Lower lobe of right lung (tissue), 2 donors: Measurements from ENCODE around the gene TNIP2. TPM values are rescaled to one million over a fixed set of nuclear protein-coding genes. Genes with fewer than 3 reads are reported as not detected.
A peak's percentile ranks its signal among the peaks of the same experiment; 100 is the strongest.

Source experiments
- ATAC-seq, 2 donors: fragments of 200-7000 bp; cut with Tn5 transposase; one replicate each; pipeline ENCODE4 v1.9.1; 2020 to 2022; ENCODE audit warnings: mild to moderate bottlenecking in 2 of 2, moderate library complexity in 2 of 2
- DNase-seq: peaks from one replicate; pipeline ENCODE4 v3.0.0-alpha.2; 2020
- H3K27ac ChIP-seq: fragments of 200-600 bp; one replicate; pipeline ENCODE4 v1.8.0; 2022
- H3K27me3 ChIP-seq: fragments of 200-600 bp; one replicate; pipeline ENCODE4 v1.8.0; 2022; ENCODE audit warnings: low read depth
- H3K36me3 ChIP-seq: fragments of 200-600 bp; one replicate; pipeline ENCODE4 v1.8.0; 2022; ENCODE audit warnings: mild to moderate bottlenecking
- H3K4me1 ChIP-seq: fragments of 200-600 bp; one replicate; pipeline ENCODE4 v1.8.0; 2022
- H3K4me3 ChIP-seq: fragments of 200-600 bp; one replicate; pipeline ENCODE4 v1.8.0; 2022; ENCODE audit warnings: mild to moderate bottlenecking
- H3K9me3 ChIP-seq: fragments of 200-600 bp; one replicate; pipeline ENCODE4 v1.8.0; 2022
- intact Hi-C: fragments of 100-400 bp; cut with DNase I; formaldehyde crosslinking; loops from one replicate; pipeline ENCODE4 v1.11.0; 2022
- total RNA-seq: library from RNA; stranded (reverse); fragmentation: NEBNext Ultra II Directional; extraction: Animal tissue kit (Norgen Biotek cat#: 25700); gene quantifications from one replicate; pipeline ENCODE4 v1.2.1, GENCODE V29; 2021
- TF ChIP-seq, protein P1 (sequence below): fragments of 200-600 bp; IDR thresholded peaks from one replicate; pipeline ENCODE4 v1.8.0; 2022; ENCODE audit warnings: antibody characterized with exemption, mild to moderate bottlenecking
- donor health status: DM: no; HTN: yes; CAD: no; lungs with severe emphysema.

The TNIP2 gene
- total RNA-seq, 1 donor from 2014 or later, result 36.7 TPM

DNA sequence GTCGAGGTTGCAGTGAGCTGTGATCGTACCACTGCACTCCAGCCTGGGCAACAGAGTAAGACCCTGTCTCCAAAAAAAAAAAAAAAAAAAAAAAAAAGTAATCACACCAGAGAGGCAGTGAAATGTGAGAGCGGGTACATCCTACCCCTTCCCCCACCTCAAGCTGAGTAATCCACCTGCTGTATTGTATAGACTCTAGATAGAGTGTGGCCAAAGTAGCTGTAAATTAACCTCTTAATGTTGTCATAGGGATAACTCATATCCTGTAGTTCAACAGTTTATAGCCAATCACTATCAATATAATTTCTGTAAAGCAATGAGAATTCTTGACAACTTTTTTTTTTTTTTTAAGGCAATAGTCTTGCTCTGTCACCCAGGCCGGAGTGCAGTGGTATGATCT is 30.8 kb downstream of the TNIP2 start:
- Histone ChIP-seq H3K4me3 (no peak overlapping the region), H3K27me3 (no peaks in the 10 kb centered on the region), H3K36me3 (peaks cover 48% of the 10 kb centered on the region), H3K9me3 (no peaks in the 10 kb centered on the region), H3K27ac (no peak overlapping the region), H3K4me1 (no peaks in the 10 kb centered on the region)
- ATAC-seq (no peak), DNase-seq (no peak)
- TF ChIP-seq, protein P1, sequence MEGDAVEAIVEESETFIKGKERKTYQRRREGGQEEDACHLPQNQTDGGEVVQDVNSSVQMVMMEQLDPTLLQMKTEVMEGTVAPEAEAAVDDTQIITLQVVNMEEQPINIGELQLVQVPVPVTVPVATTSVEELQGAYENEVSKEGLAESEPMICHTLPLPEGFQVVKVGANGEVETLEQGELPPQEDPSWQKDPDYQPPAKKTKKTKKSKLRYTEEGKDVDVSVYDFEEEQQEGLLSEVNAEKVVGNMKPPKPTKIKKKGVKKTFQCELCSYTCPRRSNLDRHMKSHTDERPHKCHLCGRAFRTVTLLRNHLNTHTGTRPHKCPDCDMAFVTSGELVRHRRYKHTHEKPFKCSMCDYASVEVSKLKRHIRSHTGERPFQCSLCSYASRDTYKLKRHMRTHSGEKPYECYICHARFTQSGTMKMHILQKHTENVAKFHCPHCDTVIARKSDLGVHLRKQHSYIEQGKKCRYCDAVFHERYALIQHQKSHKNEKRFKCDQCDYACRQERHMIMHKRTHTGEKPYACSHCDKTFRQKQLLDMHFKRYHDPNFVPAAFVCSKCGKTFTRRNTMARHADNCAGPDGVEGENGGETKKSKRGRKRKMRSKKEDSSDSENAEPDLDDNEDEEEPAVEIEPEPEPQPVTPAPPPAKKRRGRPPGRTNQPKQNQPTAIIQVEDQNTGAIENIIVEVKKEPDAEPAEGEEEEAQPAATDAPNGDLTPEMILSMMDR, result no peak
- intact Hi-C loops, result no loop called here

DNA sequence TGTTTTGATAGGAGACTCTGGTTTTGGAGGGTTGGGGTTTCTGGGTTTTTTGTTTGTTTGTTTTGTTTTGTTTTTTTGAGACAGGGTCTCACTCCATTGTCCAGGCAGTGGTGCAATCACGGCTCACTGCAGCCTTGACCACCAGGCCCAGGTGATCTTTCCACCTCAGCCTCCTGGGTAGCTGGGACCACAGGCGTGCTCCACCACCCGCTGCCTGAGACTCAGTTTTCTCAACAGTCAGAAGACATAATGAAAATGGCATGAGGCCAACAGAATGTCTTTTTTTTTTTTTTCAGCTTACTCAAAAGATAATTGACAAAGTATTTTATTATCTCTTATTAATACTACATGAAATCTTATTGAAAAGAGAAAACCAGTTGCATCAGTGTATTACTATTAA is 32.4 kb downstream of the TNIP2 start:
- no peak for ATAC-seq
- no peak overlapping the region for H3K27ac ChIP-seq
- intact Hi-C loops, result no loop called here
- no peaks in the 10 kb centered on the region for H3K4me1 ChIP-seq
- TF ChIP-seq, protein P1, result no peak
- no peaks in the 10 kb centered on the region for H3K9me3 ChIP-seq
- no peaks in the 10 kb centered on the region for H3K27me3 ChIP-seq
- H3K36me3 ChIP-seq, result peaks cover 50% of the 10 kb centered on the region
- DNase-seq, result no peak
- no peak overlapping the region for H3K4me3 ChIP-seq

DNA sequence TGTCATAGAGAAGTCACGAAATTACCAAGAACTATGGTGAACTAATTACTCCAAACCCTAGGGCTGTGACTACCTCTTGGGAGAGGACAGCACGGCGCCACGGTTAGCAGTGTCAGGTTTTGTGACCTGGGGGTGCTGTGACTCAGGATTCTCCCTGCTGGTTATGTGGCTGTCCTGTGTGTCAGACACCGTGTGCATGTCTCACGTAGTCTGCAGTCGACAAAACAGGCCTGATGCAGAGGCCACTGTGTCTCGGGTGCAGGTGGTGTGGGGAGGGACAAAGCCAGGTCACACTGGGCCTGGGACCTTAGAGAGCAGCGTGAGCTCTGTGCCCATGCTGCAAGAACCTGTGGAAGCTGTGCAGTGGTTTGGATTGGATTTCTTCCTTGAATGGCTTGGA is 34.1 kb downstream of the TNIP2 start:
- DNase-seq (no peak), ATAC-seq (no peak)
- TF ChIP-seq, protein P1, result no peak
- H3K27me3 ChIP-seq, result no peaks in the 10 kb centered on the region
- H3K4me1 ChIP-seq, result no peaks in the 10 kb centered on the region
- H3K4me3 ChIP-seq, result no peak overlapping the region
- no peaks in the 10 kb centered on the region for H3K9me3 ChIP-seq
- intact Hi-C loops, result no loop called here
- no peak overlapping the region for H3K27ac ChIP-seq
- H3K36me3 ChIP-seq, result peaks cover 68% of the 10 kb centered on the region

- no peaks in the 10 kb centered on the region for H3K27me3 ChIP-seq
- no peaks in the 10 kb centered on the region for H3K9me3 ChIP-seq
- no peak for ATAC-seq
- TF ChIP-seq, protein P1, result no peak
- DNase-seq, result no peak
- H3K36me3 ChIP-seq, result peaks cover 72% of the 10 kb centered on the region
- intact Hi-C loops, result no loop called here
- H3K4me3 ChIP-seq, result no peak overlapping the region
- no peaks in the 10 kb centered on the region for H3K4me1 ChIP-seq
- H3K27ac ChIP-seq, result no peak overlapping the region
Measured at GRCh38 chr4:2721586-2721985, 34.5 kb downstream of the TNIP2 start.

DNA sequence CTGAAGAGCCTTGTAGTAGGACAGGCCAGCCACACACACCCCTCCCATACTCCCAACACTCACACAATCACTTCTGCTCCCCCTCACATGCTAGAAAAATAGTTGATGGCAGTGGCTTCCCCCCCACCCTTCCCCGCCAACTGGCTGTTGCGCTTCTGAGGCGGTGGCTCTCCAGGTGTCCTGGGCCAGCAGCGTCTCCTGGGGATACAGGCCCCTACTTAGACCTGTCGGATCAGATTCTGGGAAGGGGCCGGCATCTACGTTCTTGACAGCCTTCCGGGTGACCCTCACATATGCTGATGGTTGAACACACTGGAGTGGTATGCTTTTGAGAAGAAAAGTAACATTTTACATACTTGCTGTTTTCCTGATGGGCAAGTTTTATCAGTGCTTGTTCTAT is 39.9 kb downstream of the TNIP2 start:
- Histone ChIP-seq H3K9me3 (no peaks in the 10 kb centered on the region), H3K36me3 (peaks cover 53% of the 10 kb centered on the region), H3K4me1 (peaks cover 36% of the 10 kb centered on the region), H3K4me3 (no peak overlapping the region), H3K27me3 (no peaks in the 10 kb centered on the region), H3K27ac (no peak overlapping the region)
- TF ChIP-seq, protein P1, result no peak
- ATAC-seq, result no peak
- intact Hi-C loops, result no loop called here
- no peak for DNase-seq

DNA sequence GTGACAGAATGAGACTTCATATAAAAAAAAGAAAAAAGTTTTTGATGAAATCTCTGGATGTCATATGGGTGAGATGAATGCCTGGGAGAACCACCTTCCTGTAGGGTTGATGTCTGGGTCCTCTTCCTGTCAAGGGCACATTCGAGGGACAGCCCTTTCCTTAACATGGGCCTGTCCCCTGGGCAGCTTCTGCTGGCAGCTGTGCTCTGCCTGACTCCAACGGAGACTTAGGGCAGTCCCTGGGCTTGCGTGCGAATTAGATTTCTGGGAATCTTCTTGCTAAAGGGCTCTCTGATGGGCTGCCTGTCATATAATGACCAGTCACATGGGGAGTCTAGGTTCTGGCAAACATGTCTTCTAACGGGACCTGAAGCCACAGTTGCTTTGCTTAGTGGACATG is 40.7 kb downstream of the TNIP2 start:
- ATAC-seq, result peak; percentile 15 to 27
- Histone ChIP-seq H3K4me3 (no peak overlapping the region), H3K4me1 (peaks cover 36% of the 10 kb centered on the region), H3K27ac (peak overlapping the region; percentile 64), H3K36me3 (peaks cover 50% of the 10 kb centered on the region), H3K9me3 (no peaks in the 10 kb centered on the region), H3K27me3 (no peaks in the 10 kb centered on the region)
- TF ChIP-seq, protein P1, result no peak
- DNase-seq, result no peak
- intact Hi-C loops, result no loop called here
